NB4 (cell line): Measurements from ENCODE around the gene ZBTB44.
"Not testable (repeated sequence)": the region's sequence is repeated elsewhere in the genome, so short reads cannot be mapped to it uniquely, and the experiment has no call there.

Experiments used
- DNase-seq: peaks from one replicate; pipeline ENCODE4 v3.0.0; 2010; ENCODE audit warnings: low read depth
- H3K4me3 ChIP-seq: one replicate; pipeline ENCODE4 v1.5.1; 2011; ENCODE audit warnings: mild to moderate bottlenecking, low read depth, low read length, moderate library complexity
- CTCF ChIP-seq: IDR thresholded peaks from one replicate; pipeline ENCODE4 v1.5.1; 2012; ENCODE audit warnings: low read depth, low read length
- MAX ChIP-seq: IDR thresholded peaks from 2 replicates; pipeline ENCODE4 v1.6.1; 2011; ENCODE audit warnings: low read depth, low read length
- MYC ChIP-seq: IDR thresholded peaks from 2 replicates; pipeline ENCODE4 v1.6.1; 2011; ENCODE audit warnings: low read depth, low read length
- POLR2A ChIP-seq: IDR thresholded peaks from 2 replicates; pipeline ENCODE4 v1.6.1; 2011; ENCODE audit warnings: mild to moderate bottlenecking; ENCODE audit not compliant: insufficient read length; ENCODE audit errors: extremely low read depth

ZBTB44 gene

GRCh38 chr11:130249371-130249770 lies 65.3 kb downstream of the ZBTB44 start:
- H3K4me3 ChIP-seq = no peak overlapping the region
- no peak for DNase-seq
- TF ChIP-seq CTCF (no peak), MYC (no peak), MAX (no peak), POLR2A (no peak)

GRCh38 chr11:130247319-130247718 lies 67.4 kb downstream of the ZBTB44 start:
- DNase-seq = no peak
- no peak for TF ChIP-seq MYC
- no peak for TF ChIP-seq CTCF
- TF ChIP-seq POLR2A = no peak
- TF ChIP-seq MAX = no peak

GRCh38 chr11:130246738-130247137 lies 68.0 kb downstream of the ZBTB44 start:
- H3K4me3 ChIP-seq = no peak overlapping the region
- TF ChIP-seq CTCF (no peak), MAX (no peak), POLR2A (no peak), MYC (no peak)
- no peak for DNase-seq

More at GRCh38 chr11:130247319-130247718, 67.4 kb downstream of the ZBTB44 start:
- no peak overlapping the region for H3K4me3 ChIP-seq

GRCh38 chr11:130246270-130246669 lies 68.4 kb downstream of the ZBTB44 start:
- DNase-seq = no peak
- H3K4me3 ChIP-seq = no peak overlapping the region
- TF ChIP-seq POLR2A = no peak
- TF ChIP-seq CTCF = no peak
- no peak for TF ChIP-seq MYC
- TF ChIP-seq MAX = no peak

GRCh38 chr11:130245375-130245774 lies 69.3 kb downstream of the ZBTB44 start:
- DNase-seq = not testable (repeated sequence)

DNA sequence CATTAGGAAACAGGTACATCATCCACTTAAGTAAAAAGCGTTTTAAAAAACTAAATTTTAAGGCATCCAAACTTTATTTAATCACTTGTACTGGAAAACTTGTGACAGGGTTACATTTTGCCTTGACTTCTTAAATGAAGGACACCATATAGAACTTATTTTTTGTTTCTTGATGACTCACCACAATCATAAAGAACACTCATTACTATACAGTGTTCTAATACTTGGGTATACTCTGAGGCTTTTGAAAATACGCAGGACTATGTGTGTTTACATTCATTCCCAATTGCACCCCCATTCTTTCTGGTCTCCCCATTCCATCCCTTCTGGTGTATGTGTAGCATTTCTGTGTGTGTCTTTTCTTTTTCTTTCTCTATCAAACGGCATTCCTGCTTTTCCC lies 69.9 kb downstream of the ZBTB44 start:
- H3K4me3 ChIP-seq = no peak overlapping the region
- DNase-seq = no peak
- no peak for TF ChIP-seq MYC
- no peak for TF ChIP-seq POLR2A
- no peak for TF ChIP-seq CTCF
- no peak for TF ChIP-seq MAX

More at GRCh38 chr11:130245375-130245774, 69.3 kb downstream of the ZBTB44 start:
- H3K4me3 ChIP-seq = not testable (repeated sequence)
